Calu3 (cell line): ENCODE measurements around the gene POLR1E. TPM values are rescaled to one million over a fixed set of nuclear protein-coding genes. Genes with fewer than 3 reads are reported as not detected.
A peak's percentile ranks its signal among the peaks of the same experiment; 100 is the strongest.
"Not testable (repeated sequence)": the region's sequence is repeated elsewhere in the genome, so short reads cannot be mapped to it uniquely, and the experiment has no call there.

Experiments used
- BruUV-seq: library from RNA; stranded (reverse); fragments of 400-500 nt; replicated peaks from 2 replicates; lab custom pipeline; 2021; lab: Mats Ljungman, UMichigan
- CTCF ChIA-PET: fragments of 300-600 bp; sonication (Branson Sonifier 250); formaldehyde crosslinking; loops from one replicate; lab custom pipeline; 2022; ENCODE audit warnings: antibody characterized with exemption; lab: Charles Lee
- DNase-seq: peaks from one replicate; pipeline ENCODE4 v3.0.0; 2022
- H3K27ac Mint-ChIP-seq: one replicate; pipeline ENCODE4 v1.8.0; 2022; ENCODE audit warnings: mixed read lengths; ENCODE audit not compliant: unreplicated experiment
- H3K27me3 Mint-ChIP-seq: one replicate; pipeline ENCODE4 v1.8.0; 2022; ENCODE audit warnings: mixed read lengths; ENCODE audit not compliant: unreplicated experiment
- H3K36me3 Mint-ChIP-seq: one replicate; pipeline ENCODE4 v1.8.0; 2022; ENCODE audit warnings: mild to moderate bottlenecking, moderate library complexity, mixed read lengths; ENCODE audit not compliant: insufficient read depth, unreplicated experiment
- H3K4me1 Mint-ChIP-seq: one replicate; pipeline ENCODE4 v1.8.0; 2022; ENCODE audit warnings: mild to moderate bottlenecking, low read depth, mixed read lengths; ENCODE audit not compliant: unreplicated experiment
- H3K4me3 Mint-ChIP-seq: one replicate; pipeline ENCODE4 v1.8.0; 2022; ENCODE audit warnings: mild to moderate bottlenecking, low read depth, moderate library complexity, mixed read lengths; ENCODE audit not compliant: unreplicated experiment
- H3K9me3 Mint-ChIP-seq: one replicate; pipeline ENCODE4 v1.8.0; 2022; ENCODE audit warnings: low read depth, mixed read lengths; ENCODE audit not compliant: unreplicated experiment
- intact Hi-C: fragments of 100-400 bp; cut with micrococcal nuclease; formaldehyde crosslinking; loops from one replicate; pipeline ENCODE4 v1.10.0; 2022; ENCODE audit not compliant: unreplicated experiment
- total RNA-seq: library from RNA; stranded (reverse); gene quantifications from 2 replicates; pipeline ENCODE4 v1.2.3, GENCODE V29; 2022
- TF ChIP-seq, protein P1 (sequence below): fragments of 200-600 bp; IDR thresholded peaks from one replicate; pipeline ENCODE4 v1.8.0; 2022; ENCODE audit warnings: antibody characterized with exemption; ENCODE audit not compliant: unreplicated experiment

POLR1E gene
- total RNA-seq, 1 experiment from 2014 or later: 12.5 TPM

DNA sequence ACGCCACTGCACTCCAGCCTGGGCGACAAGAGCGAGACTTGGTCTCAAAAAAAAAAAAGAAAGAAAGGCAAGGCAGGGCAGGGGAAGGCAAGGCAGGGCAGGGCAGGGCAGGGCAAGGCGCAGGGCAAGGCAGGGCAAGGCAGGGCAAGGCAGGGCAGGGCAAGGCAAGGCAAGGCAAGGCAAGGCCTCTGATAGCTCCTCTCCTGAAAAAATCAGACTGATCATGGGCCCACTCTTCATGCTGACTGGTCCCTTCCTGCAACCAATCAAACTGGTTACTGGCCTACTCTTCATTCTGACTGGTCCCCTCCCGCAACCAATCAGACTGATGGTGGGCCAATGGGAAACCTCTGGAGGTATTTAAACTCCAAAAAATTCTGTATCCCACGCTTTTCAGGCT, 17.1 kb upstream of the POLR1E start:
- DNase-seq: no peak
- CTCF ChIA-PET: no interaction called here
- TF ChIP-seq, protein P1, sequence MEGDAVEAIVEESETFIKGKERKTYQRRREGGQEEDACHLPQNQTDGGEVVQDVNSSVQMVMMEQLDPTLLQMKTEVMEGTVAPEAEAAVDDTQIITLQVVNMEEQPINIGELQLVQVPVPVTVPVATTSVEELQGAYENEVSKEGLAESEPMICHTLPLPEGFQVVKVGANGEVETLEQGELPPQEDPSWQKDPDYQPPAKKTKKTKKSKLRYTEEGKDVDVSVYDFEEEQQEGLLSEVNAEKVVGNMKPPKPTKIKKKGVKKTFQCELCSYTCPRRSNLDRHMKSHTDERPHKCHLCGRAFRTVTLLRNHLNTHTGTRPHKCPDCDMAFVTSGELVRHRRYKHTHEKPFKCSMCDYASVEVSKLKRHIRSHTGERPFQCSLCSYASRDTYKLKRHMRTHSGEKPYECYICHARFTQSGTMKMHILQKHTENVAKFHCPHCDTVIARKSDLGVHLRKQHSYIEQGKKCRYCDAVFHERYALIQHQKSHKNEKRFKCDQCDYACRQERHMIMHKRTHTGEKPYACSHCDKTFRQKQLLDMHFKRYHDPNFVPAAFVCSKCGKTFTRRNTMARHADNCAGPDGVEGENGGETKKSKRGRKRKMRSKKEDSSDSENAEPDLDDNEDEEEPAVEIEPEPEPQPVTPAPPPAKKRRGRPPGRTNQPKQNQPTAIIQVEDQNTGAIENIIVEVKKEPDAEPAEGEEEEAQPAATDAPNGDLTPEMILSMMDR: no peak
- Mint-ChIP-seq H3K27ac (no peak overlapping the region), H3K9me3 (no peaks in the 10 kb centered on the region), H3K4me3 (no peak overlapping the region), H3K4me1 (peaks cover 8% of the 10 kb centered on the region), H3K36me3 (peaks cover 28% of the 10 kb centered on the region), H3K27me3 (no peaks in the 10 kb centered on the region)
- intact Hi-C loops: no loop called here
- no TSS peak for BruUV-seq

DNA sequence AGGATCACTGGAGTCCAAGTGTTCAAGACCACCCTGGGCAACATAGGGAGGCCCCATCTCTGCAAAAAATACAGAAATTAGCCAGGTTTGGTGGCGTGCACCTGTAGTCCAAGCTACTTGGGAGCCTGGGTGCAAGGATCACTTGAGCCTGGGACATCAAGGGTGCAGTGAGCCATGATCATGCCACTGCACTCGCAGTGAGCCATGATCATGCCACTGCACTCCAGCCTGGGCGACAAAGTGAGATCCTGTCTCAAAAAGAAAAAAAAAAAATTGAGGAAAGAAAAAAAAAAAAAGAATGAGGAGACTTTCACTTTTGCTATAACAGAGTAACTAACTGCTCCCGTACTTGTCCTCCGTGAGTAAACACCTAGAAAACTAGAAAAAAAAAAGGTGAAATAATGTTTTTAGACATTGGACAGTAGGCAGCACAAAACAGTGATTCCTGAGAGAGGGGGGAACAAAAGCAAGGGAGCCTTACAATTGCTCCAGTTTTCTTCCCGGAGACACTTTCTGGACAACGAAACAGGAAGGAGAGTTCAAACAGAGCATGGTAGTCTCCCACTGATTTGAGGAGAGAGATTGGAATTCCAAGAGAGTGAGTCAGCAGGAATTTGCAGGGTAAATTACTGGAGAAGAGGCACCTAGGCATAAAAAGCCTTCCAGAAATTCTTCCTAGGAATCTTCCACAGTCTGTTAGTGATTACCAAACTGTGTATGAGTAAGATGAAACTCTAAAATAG, 13.6 kb upstream of the POLR1E start:
- Mint-ChIP-seq H3K36me3 (peaks cover 7% of the 10 kb centered on the region), H3K4me3 (peak overlapping the region; percentile 63), H3K27me3 (no peaks in the 10 kb centered on the region), H3K9me3 (no peaks in the 10 kb centered on the region), H3K27ac (peak overlapping the region; percentile 66), H3K4me1 (peaks cover 8% of the 10 kb centered on the region)
- TF ChIP-seq, protein P1: no peak
- no peak for DNase-seq
- intact Hi-C loops: no loop called here
- CTCF ChIA-PET: no interaction called here
- BruUV-seq: no TSS peak

DNA sequence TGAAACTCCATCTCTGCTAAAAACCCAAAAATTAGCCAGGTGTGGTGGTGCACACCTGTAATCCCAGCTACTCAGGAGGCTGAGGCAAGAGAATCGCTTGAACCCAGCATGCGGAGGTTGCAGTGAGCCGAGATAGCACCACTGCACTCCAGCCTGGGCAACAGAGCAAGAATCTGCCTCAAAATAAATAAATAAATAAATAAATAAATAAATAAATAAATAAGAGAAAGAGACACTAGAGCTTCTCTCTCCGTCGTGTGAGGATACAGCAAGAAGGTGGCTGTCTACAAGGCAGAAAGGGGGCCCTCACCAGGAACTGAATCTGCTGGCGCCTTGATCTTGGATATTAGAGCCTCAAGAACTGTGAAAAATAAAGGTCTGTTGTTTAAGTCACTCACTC, 11.8 kb upstream of the POLR1E start:
- H3K27me3 Mint-ChIP-seq, H3K27ac Mint-ChIP-seq, H3K4me3 Mint-ChIP-seq, intact Hi-C loops, DNase-seq, BruUV-seq, CTCF ChIA-PET, H3K9me3 Mint-ChIP-seq, H3K4me1 Mint-ChIP-seq, H3K36me3 Mint-ChIP-seq: not testable (repeated sequence)

DNA sequence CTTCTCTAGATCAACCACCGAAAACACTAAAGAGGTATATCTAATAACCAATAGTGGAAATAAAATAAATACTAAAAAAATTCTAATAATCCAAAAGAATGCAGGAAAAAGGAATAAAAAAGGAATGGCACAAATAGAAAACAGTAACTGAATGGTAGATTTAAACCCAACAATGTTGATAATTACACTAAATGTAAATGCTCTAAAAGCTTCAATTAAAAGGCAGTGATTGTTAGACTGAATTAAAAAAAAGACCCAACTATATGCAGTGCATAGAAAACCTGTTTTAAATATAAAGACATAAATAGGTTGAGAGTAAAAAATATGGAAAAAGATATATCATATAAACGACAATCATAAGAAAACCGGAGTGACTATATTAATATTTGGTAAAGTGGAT, 11.3 kb upstream of the POLR1E start:
- no peaks in the 10 kb centered on the region for H3K9me3 Mint-ChIP-seq
- no peak overlapping the region for H3K4me3 Mint-ChIP-seq
- no TSS peak for BruUV-seq

More for the DNA sequence above, 11.3 kb upstream of the POLR1E start:
- peaks cover 8% of the 10 kb centered on the region for H3K4me1 Mint-ChIP-seq
- CTCF ChIA-PET: no interaction called here
- peaks cover 7% of the 10 kb centered on the region for H3K36me3 Mint-ChIP-seq
- no peaks in the 10 kb centered on the region for H3K27me3 Mint-ChIP-seq
- DNase-seq: no peak
- TF ChIP-seq, protein P1: no peak
- no peak overlapping the region for H3K27ac Mint-ChIP-seq
- intact Hi-C loops: no loop called here
